Measurements from ENCODE around the gene EFHD1. TPM values are rescaled to one million over a fixed set of nuclear protein-coding genes. Genes with fewer than 3 reads are reported as not detected.

Gene EFHD1
- total RNA-seq, 2 donors from 2014 or later: 1.4 to 3.4 TPM

GRCh38 chr2:232600053-232600773, 33.2 kb upstream of the EFHD1 start:
- Histone ChIP-seq H3K27ac (no peak overlapping the region), H3K27me3 (no peaks in the 10 kb centered on the region), H3K9me3 (no peaks in the 10 kb centered on the region), H3K4me1 (no peaks in the 10 kb centered on the region), H3K9ac (ENCODE audit: low read depth in 2 of 2, low read length in 2 of 2) (no peak overlapping the region), H3K4me3 (no peak overlapping the region), H3K36me3 (no peaks in the 10 kb centered on the region)
- TF ChIP-seq CTCF (IDR thresholded peaks at IDR 0.05): no peak
- DNase-seq: no peak
- intact Hi-C loops (cut with DNase I): loop anchor here (10.0 kb wide), 1 partner anchor 45 kb away; the partner anchor contains the start of genes EIF4E2 and TIGD1

- no peaks in the 10 kb centered on the region for H3K4me1 ChIP-seq
- no peaks in the 10 kb centered on the region for H3K27me3 ChIP-seq
- no peak overlapping the region for H3K9ac ChIP-seq (ENCODE audit: low read depth in 2 of 2, low read length in 2 of 2)
- no peak for DNase-seq
- no peaks in the 10 kb centered on the region for H3K36me3 ChIP-seq
- H3K27ac ChIP-seq: no peak overlapping the region
- intact Hi-C loops (cut with DNase I): loop anchor here (10.0 kb wide), 1 partner anchor 48 kb away; the partner anchor contains the start of genes EIF4E2 and TIGD1
- no peaks in the 10 kb centered on the region for H3K9me3 ChIP-seq
- no peak overlapping the region for H3K4me3 ChIP-seq
- TF ChIP-seq CTCF (IDR thresholded peaks at IDR 0.05): no peak
These were observed 30.1 kb upstream of the EFHD1 start for GRCh38 chr2:232603283-232603682.

- H3K9me3 ChIP-seq: no peaks in the 10 kb centered on the region
- no peak overlapping the region for H3K4me3 ChIP-seq
- H3K4me1 ChIP-seq: no peaks in the 10 kb centered on the region
- H3K36me3 ChIP-seq: no peaks in the 10 kb centered on the region
- no peaks in the 10 kb centered on the region for H3K27me3 ChIP-seq
- TF ChIP-seq CTCF (IDR thresholded peaks at IDR 0.05): no peak
- no peak overlapping the region for H3K9ac ChIP-seq (ENCODE audit: low read depth in 2 of 2, low read length in 2 of 2)
- intact Hi-C loops (cut with DNase I): loop anchor here (10.0 kb wide), 1 partner anchor 50 kb away; the partner anchor contains the start of genes EIF4E2 and TIGD1
- H3K27ac ChIP-seq: no peak overlapping the region
- no peak for DNase-seq
These were observed 28.9 kb upstream of the EFHD1 start for GRCh38 chr2:232604535-232604934.

- Histone ChIP-seq H3K36me3 (no peaks in the 10 kb centered on the region), H3K4me3 (no peak overlapping the region), H3K27me3 (no peaks in the 10 kb centered on the region), H3K4me1 (no peaks in the 10 kb centered on the region), H3K9ac (ENCODE audit: low read depth in 2 of 2, low read length in 2 of 2) (no peak overlapping the region), H3K9me3 (no peaks in the 10 kb centered on the region), H3K27ac (no peak overlapping the region)
- no peak for DNase-seq
- no peak for TF ChIP-seq CTCF (IDR thresholded peaks at IDR 0.05)
- intact Hi-C loops (cut with DNase I): loop anchor here (10.0 kb wide), 1 partner anchor 52 kb away; the partner anchor contains the start of genes EIF4E2 and TIGD1
These were observed 26.4 kb upstream of the EFHD1 start for GRCh38 chr2:232607011-232607410.

GRCh38 chr2:232609607-232610006, 23.8 kb upstream of the EFHD1 start:
- no peak for TF ChIP-seq CTCF (IDR thresholded peaks at IDR 0.05)
- Histone ChIP-seq H3K4me3 (no peak overlapping the region), H3K27ac (no peak overlapping the region), H3K4me1 (no peaks in the 10 kb centered on the region), H3K27me3 (no peaks in the 10 kb centered on the region), H3K9ac (ENCODE audit: low read depth in 2 of 2, low read length in 2 of 2) (no peak overlapping the region), H3K36me3 (no peaks in the 10 kb centered on the region), H3K9me3 (no peaks in the 10 kb centered on the region)
- intact Hi-C loops (cut with DNase I): loop anchor here (10.0 kb wide), 2 partner anchors 55 to 645 kb away; partner anchors contain the start of genes ATG16L1, EIF4E2 and TIGD1
- no peak for DNase-seq

Measured in colonic mucosa (tissue), 4 donors.